MCF 10A (cell line): ENCODE data around the gene SCGB3A2. TPM values are rescaled to one million over a fixed set of nuclear protein-coding genes. Genes with fewer than 3 reads are reported as not detected.
"Not testable (repeated sequence)": the region's sequence is repeated elsewhere in the genome, so short reads cannot be mapped to it uniquely, and the experiment has no call there.

Experiments
- BruUV-seq: library from RNA; stranded (reverse); fragments of 400-500 nt; replicated peaks from 2 replicates; lab custom pipeline; 2021; lab: Mats Ljungman, UMichigan
- CTCF ChIA-PET: fragments of 300-600 bp; sonication (Branson Sonifier 250); formaldehyde crosslinking; extraction: SDS; loops from one replicate; lab custom pipeline; 2021; ENCODE audit warnings: antibody characterized with exemption, inconsistent platforms; lab: Yijun Ruan, JAX
- POLR2A ChIA-PET: fragments of 300-600, 350-650 bp; sonication (Branson Sonifier 250); formaldehyde crosslinking; extraction: SDS; loops from one replicate; lab custom pipeline; 2020; ENCODE audit warnings: antibody characterized with exemption, inconsistent platforms; lab: Yijun Ruan, JAX
- DNase-seq: peaks from one replicate; pipeline ENCODE4 v3.0.0-alpha.2; 2018; ENCODE audit not compliant: unreplicated experiment
- H3K27ac Mint-ChIP-seq: one replicate; pipeline ENCODE4 v1.8.0; 2022; ENCODE audit warnings: mild to moderate bottlenecking, low read depth, mixed read lengths; ENCODE audit not compliant: unreplicated experiment
- H3K27me3 Mint-ChIP-seq: one replicate; pipeline ENCODE4 v1.8.0; 2022; ENCODE audit warnings: mixed read lengths; ENCODE audit not compliant: insufficient read depth, unreplicated experiment
- H3K36me3 Mint-ChIP-seq: one replicate; pipeline ENCODE4 v1.8.0; 2022; ENCODE audit warnings: mild to moderate bottlenecking, moderate library complexity, mixed read lengths; ENCODE audit not compliant: insufficient read depth, unreplicated experiment
- H3K4me1 Mint-ChIP-seq: one replicate; pipeline ENCODE4 v1.8.0; 2022; ENCODE audit warnings: mixed read lengths; ENCODE audit not compliant: insufficient read depth, unreplicated experiment
- H3K4me3 Mint-ChIP-seq: one replicate; pipeline ENCODE4 v1.8.0; 2022; ENCODE audit warnings: mild to moderate bottlenecking, moderate library complexity, mixed read lengths; ENCODE audit not compliant: unreplicated experiment
- H3K9me3 Mint-ChIP-seq: one replicate; pipeline ENCODE4 v1.8.0; 2022; ENCODE audit warnings: mixed read lengths; ENCODE audit not compliant: unreplicated experiment
- CTCF ChIP-seq: fragments of 200-600 bp; IDR thresholded peaks from one replicate; pipeline ENCODE4 v1.8.0; 2022; ENCODE audit warnings: antibody characterized with exemption, mild to moderate bottlenecking; ENCODE audit not compliant: unreplicated experiment
- intact Hi-C: fragments of 100-400 bp; cut with micrococcal nuclease; formaldehyde crosslinking; loops from 2 replicates; pipeline ENCODE4 v1.14.1; 2022
- total RNA-seq: library from RNA; stranded (reverse); gene quantifications from 2 replicates; pipeline ENCODE4 v1.2.3, GENCODE V29; 2022

Gene SCGB3A2
- total RNA-seq, 1 experiment from 2014 or later = not detected

GRCh38 chr5:147874118-147874875, 4.2 kb upstream of the SCGB3A2 start:
- H3K9me3 Mint-ChIP-seq, intact Hi-C loops, H3K4me3 Mint-ChIP-seq, H3K36me3 Mint-ChIP-seq, POLR2A ChIA-PET, H3K27me3 Mint-ChIP-seq, BruUV-seq: not testable (repeated sequence)
- peak; percentile 48 for DNase-seq
- H3K27ac Mint-ChIP-seq = peak overlapping the region; percentile 26
- CTCF ChIA-PET = interaction anchor here (0.6 to 1.7 kb wide), 4 partner anchors 11 to 249 kb away, joined by 3 to 8 read pairs (median 3); no protein-coding TSS in a partner anchor
- H3K4me1 Mint-ChIP-seq = peaks cover 13% of the 10 kb centered on the region

- TF ChIP-seq CTCF = no peak
- CTCF ChIA-PET = interaction anchor here (0.6 to 1.7 kb wide), 4 partner anchors 11 to 250 kb away, joined by 3 to 8 read pairs (median 3); no protein-coding TSS in a partner anchor
- Mint-ChIP-seq H3K4me3 (no peak overlapping the region), H3K36me3 (peaks cover 5% of the 10 kb centered on the region), H3K4me1 (peaks cover 13% of the 10 kb centered on the region), H3K27me3 (no peaks in the 10 kb centered on the region), H3K9me3 (peaks cover 7% of the 10 kb centered on the region), H3K27ac (peak overlapping the region; percentile 26)
- intact Hi-C loops = no loop called here
- POLR2A ChIA-PET = no interaction called here
- no peak for DNase-seq
- BruUV-seq = no TSS peak
Measured at GRCh38 chr5:147874910-147875367, 3.6 kb upstream of the SCGB3A2 start.

GRCh38 chr5:147876141-147876540, 2.4 kb upstream of the SCGB3A2 start:
- Mint-ChIP-seq H3K9me3 (peaks cover 7% of the 10 kb centered on the region), H3K4me3 (no peak overlapping the region), H3K36me3 (peaks cover 5% of the 10 kb centered on the region), H3K27ac (no peak overlapping the region), H3K4me1 (peaks cover 13% of the 10 kb centered on the region), H3K27me3 (no peaks in the 10 kb centered on the region)
- BruUV-seq = no TSS peak
- intact Hi-C loops = no loop called here
- CTCF ChIA-PET = interaction anchor here (17.8 kb wide), 1 partner anchor 57 kb away, joined by 415 read pairs; no protein-coding TSS in a partner anchor
- TF ChIP-seq CTCF = no peak
- POLR2A ChIA-PET = no interaction called here
- no peak for DNase-seq

DNA sequence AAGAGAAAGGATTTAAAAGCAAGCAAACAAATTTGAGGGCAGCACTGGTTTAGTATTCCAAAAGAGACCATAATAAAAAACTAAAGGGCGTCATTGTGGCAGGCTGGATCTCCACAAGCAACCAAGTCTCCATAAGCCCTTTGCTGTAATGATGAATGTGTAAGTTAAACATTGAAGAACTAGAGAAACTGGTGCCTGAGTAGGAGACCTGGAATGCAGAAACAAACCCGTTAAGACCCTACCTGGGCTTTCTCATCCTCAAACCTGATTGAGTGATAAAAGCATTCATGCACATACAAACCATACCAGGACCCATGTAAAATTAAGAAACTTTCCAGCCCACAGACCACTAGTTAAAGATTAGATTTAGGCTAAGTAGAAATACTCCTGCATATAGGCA, 1.9 kb upstream of the SCGB3A2 start:
- Mint-ChIP-seq H3K4me3 (no peak overlapping the region), H3K27me3 (no peaks in the 10 kb centered on the region), H3K36me3 (peaks cover 5% of the 10 kb centered on the region), H3K4me1 (peaks cover 13% of the 10 kb centered on the region), H3K27ac (no peak overlapping the region), H3K9me3 (peaks cover 7% of the 10 kb centered on the region)
- intact Hi-C loops = no loop called here
- no peak for DNase-seq
- no TSS peak for BruUV-seq
- ChIA-PET CTCF (interaction anchor here (17.8 kb wide), 1 partner anchor 56 kb away, joined by 415 read pairs; no protein-coding TSS in a partner anchor), POLR2A (no interaction called here)
- TF ChIP-seq CTCF = no peak
